DOHH2 (cell line): ENCODE results near the gene IRF2BP1.

Source experiments
- EZH2phosphoT487 ChIP-seq: fragments of 200-600 bp; sonication (generic); IDR thresholded peaks from 2 replicates; pipeline ENCODE4 v1.6.1; 2017; ENCODE audit warnings: borderline replicate concordance, mild to moderate bottlenecking, antibody characterized with exemption, low read length, moderate library complexity, mixed read lengths
- TF ChIP-seq, protein P1 (sequence below): fragments of 200-600 bp; sonication (generic); IDR thresholded peaks from one replicate; pipeline ENCODE4 v1.5.1; 2014; ENCODE audit warnings: antibody characterized with exemption, mild to moderate bottlenecking, low read depth, low read length; ENCODE audit not compliant: poor library complexity, severe bottlenecking

GRCh38 chr19:45905011-45905410 is 19.1 kb upstream of the IRF2BP1 start:
- no peak for TF ChIP-seq EZH2phosphoT487
- TF ChIP-seq, protein P1, sequence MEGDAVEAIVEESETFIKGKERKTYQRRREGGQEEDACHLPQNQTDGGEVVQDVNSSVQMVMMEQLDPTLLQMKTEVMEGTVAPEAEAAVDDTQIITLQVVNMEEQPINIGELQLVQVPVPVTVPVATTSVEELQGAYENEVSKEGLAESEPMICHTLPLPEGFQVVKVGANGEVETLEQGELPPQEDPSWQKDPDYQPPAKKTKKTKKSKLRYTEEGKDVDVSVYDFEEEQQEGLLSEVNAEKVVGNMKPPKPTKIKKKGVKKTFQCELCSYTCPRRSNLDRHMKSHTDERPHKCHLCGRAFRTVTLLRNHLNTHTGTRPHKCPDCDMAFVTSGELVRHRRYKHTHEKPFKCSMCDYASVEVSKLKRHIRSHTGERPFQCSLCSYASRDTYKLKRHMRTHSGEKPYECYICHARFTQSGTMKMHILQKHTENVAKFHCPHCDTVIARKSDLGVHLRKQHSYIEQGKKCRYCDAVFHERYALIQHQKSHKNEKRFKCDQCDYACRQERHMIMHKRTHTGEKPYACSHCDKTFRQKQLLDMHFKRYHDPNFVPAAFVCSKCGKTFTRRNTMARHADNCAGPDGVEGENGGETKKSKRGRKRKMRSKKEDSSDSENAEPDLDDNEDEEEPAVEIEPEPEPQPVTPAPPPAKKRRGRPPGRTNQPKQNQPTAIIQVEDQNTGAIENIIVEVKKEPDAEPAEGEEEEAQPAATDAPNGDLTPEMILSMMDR = no peak
